Activated naive CD4-positive, alpha-beta T cell treated with anti-CD3 and anti-CD28 coated beads, Interleukin-2, amount 50 U/mL, for 24 hours (primary cell): ENCODE data around the gene ABLIM2.

Experiments
- H3K27ac Mint-ChIP-seq: one replicate; pipeline ENCODE4 v1.8.0; 2021; ENCODE audit warnings: mild to moderate bottlenecking, mixed read lengths
- H3K27me3 Mint-ChIP-seq: one replicate; pipeline ENCODE4 v1.8.0; 2021; ENCODE audit warnings: mixed read lengths
- H3K36me3 Mint-ChIP-seq: one replicate; pipeline ENCODE4 v1.8.0; 2021; ENCODE audit warnings: mixed read lengths
- H3K4me1 Mint-ChIP-seq: one replicate; pipeline ENCODE4 v1.8.0; 2021; ENCODE audit warnings: mixed read lengths
- H3K4me3 Mint-ChIP-seq: one replicate; pipeline ENCODE4 v1.8.0; 2021; ENCODE audit warnings: mild to moderate bottlenecking, mixed read lengths
- H3K9me3 Mint-ChIP-seq: one replicate; pipeline ENCODE4 v1.8.0; 2021; ENCODE audit warnings: mixed read lengths

Gene ABLIM2

GRCh38 chr4:8129785-8130184, 28.8 kb downstream of the ABLIM2 start:
- no peak overlapping the region for H3K4me3 Mint-ChIP-seq
- H3K4me1 Mint-ChIP-seq = no peaks in the 10 kb centered on the region
- H3K27me3 Mint-ChIP-seq = peaks cover 1% of the 10 kb centered on the region
- H3K9me3 Mint-ChIP-seq = no peaks in the 10 kb centered on the region
- no peak overlapping the region for H3K27ac Mint-ChIP-seq
- no peaks in the 10 kb centered on the region for H3K36me3 Mint-ChIP-seq

GRCh38 chr4:8129136-8129535, 29.5 kb downstream of the ABLIM2 start:
- Mint-ChIP-seq H3K9me3 (no peaks in the 10 kb centered on the region), H3K4me3 (no peak overlapping the region), H3K27me3 (no peaks in the 10 kb centered on the region), H3K4me1 (no peaks in the 10 kb centered on the region), H3K36me3 (no peaks in the 10 kb centered on the region), H3K27ac (no peak overlapping the region)

- no peak overlapping the region for H3K4me3 Mint-ChIP-seq
- no peak overlapping the region for H3K27ac Mint-ChIP-seq
- no peaks in the 10 kb centered on the region for H3K27me3 Mint-ChIP-seq
- no peaks in the 10 kb centered on the region for H3K9me3 Mint-ChIP-seq
- no peaks in the 10 kb centered on the region for H3K4me1 Mint-ChIP-seq
- no peaks in the 10 kb centered on the region for H3K36me3 Mint-ChIP-seq
These were observed 30.3 kb downstream of the ABLIM2 start for GRCh38 chr4:8128100-8128856.

GRCh38 chr4:8127051-8127826, 31.4 kb downstream of the ABLIM2 start:
- Mint-ChIP-seq H3K27ac (no peak overlapping the region), H3K4me1 (no peaks in the 10 kb centered on the region), H3K27me3 (no peaks in the 10 kb centered on the region), H3K9me3 (no peaks in the 10 kb centered on the region), H3K4me3 (no peak overlapping the region), H3K36me3 (no peaks in the 10 kb centered on the region)

- Mint-ChIP-seq H3K27me3 (no peaks in the 10 kb centered on the region), H3K36me3 (no peaks in the 10 kb centered on the region), H3K9me3 (no peaks in the 10 kb centered on the region), H3K27ac (no peak overlapping the region), H3K4me1 (no peaks in the 10 kb centered on the region), H3K4me3 (no peak overlapping the region)
These were observed 32.1 kb downstream of the ABLIM2 start for GRCh38 chr4:8126523-8126922.

GRCh38 chr4:8125526-8126056, 33.0 kb downstream of the ABLIM2 start:
- Mint-ChIP-seq H3K27ac (no peak overlapping the region), H3K27me3 (no peaks in the 10 kb centered on the region), H3K36me3 (no peaks in the 10 kb centered on the region), H3K4me3 (no peak overlapping the region), H3K9me3 (no peaks in the 10 kb centered on the region), H3K4me1 (no peaks in the 10 kb centered on the region)

GRCh38 chr4:8123870-8124269, 34.7 kb downstream of the ABLIM2 start:
- Mint-ChIP-seq H3K27me3 (no peaks in the 10 kb centered on the region), H3K4me3 (no peak overlapping the region), H3K27ac (no peak overlapping the region), H3K9me3 (no peaks in the 10 kb centered on the region), H3K36me3 (no peaks in the 10 kb centered on the region), H3K4me1 (no peaks in the 10 kb centered on the region)

GRCh38 chr4:8123389-8123788, 35.2 kb downstream of the ABLIM2 start:
- H3K4me3 Mint-ChIP-seq = no peak overlapping the region
- H3K27ac Mint-ChIP-seq = no peak overlapping the region
- H3K36me3 Mint-ChIP-seq = no peaks in the 10 kb centered on the region
- H3K27me3 Mint-ChIP-seq = no peaks in the 10 kb centered on the region
- H3K9me3 Mint-ChIP-seq = no peaks in the 10 kb centered on the region
- H3K4me1 Mint-ChIP-seq = no peaks in the 10 kb centered on the region

GRCh38 chr4:8122746-8123145, 35.9 kb downstream of the ABLIM2 start:
- Mint-ChIP-seq H3K27ac (no peak overlapping the region), H3K36me3 (no peaks in the 10 kb centered on the region), H3K9me3 (no peaks in the 10 kb centered on the region)

GRCh38 chr4:8121292-8122015, 37.2 kb downstream of the ABLIM2 start:
- Mint-ChIP-seq H3K4me1 (peaks cover under 1% of the 10 kb centered on the region), H3K36me3 (no peaks in the 10 kb centered on the region), H3K4me3 (no peak overlapping the region), H3K27ac (no peak overlapping the region), H3K27me3 (no peaks in the 10 kb centered on the region), H3K9me3 (no peaks in the 10 kb centered on the region)

More at GRCh38 chr4:8122746-8123145, 35.9 kb downstream of the ABLIM2 start:
- no peaks in the 10 kb centered on the region for H3K4me1 Mint-ChIP-seq
- no peak overlapping the region for H3K4me3 Mint-ChIP-seq
- no peaks in the 10 kb centered on the region for H3K27me3 Mint-ChIP-seq

GRCh38 chr4:8120501-8120900, 38.1 kb downstream of the ABLIM2 start:
- Mint-ChIP-seq H3K9me3 (no peaks in the 10 kb centered on the region), H3K4me3 (no peak overlapping the region), H3K27ac (no peak overlapping the region), H3K4me1 (peaks cover 3% of the 10 kb centered on the region), H3K36me3 (no peaks in the 10 kb centered on the region), H3K27me3 (no peaks in the 10 kb centered on the region)

- Mint-ChIP-seq H3K27ac (no peak overlapping the region), H3K36me3 (no peaks in the 10 kb centered on the region), H3K4me3 (no peak overlapping the region), H3K4me1 (peaks cover 3% of the 10 kb centered on the region), H3K27me3 (no peaks in the 10 kb centered on the region), H3K9me3 (no peaks in the 10 kb centered on the region)
These were observed 38.7 kb downstream of the ABLIM2 start for GRCh38 chr4:8119877-8120276.

GRCh38 chr4:8118531-8118930, 40.1 kb downstream of the ABLIM2 start:
- H3K4me3 Mint-ChIP-seq = no peak overlapping the region
- H3K9me3 Mint-ChIP-seq = no peaks in the 10 kb centered on the region
- no peaks in the 10 kb centered on the region for H3K27me3 Mint-ChIP-seq
- H3K4me1 Mint-ChIP-seq = peaks cover 3% of the 10 kb centered on the region
- H3K36me3 Mint-ChIP-seq = no peaks in the 10 kb centered on the region
- peak overlapping the region; percentile 38 for H3K27ac Mint-ChIP-seq

GRCh38 chr4:8118035-8118434, 40.6 kb downstream of the ABLIM2 start:
- Mint-ChIP-seq H3K4me3 (no peak overlapping the region), H3K27me3 (no peaks in the 10 kb centered on the region), H3K27ac (no peak overlapping the region), H3K9me3 (no peaks in the 10 kb centered on the region), H3K4me1 (peaks cover 3% of the 10 kb centered on the region), H3K36me3 (no peaks in the 10 kb centered on the region)

GRCh38 chr4:8117278-8117682, 41.3 kb downstream of the ABLIM2 start:
- Mint-ChIP-seq H3K9me3 (no peaks in the 10 kb centered on the region), H3K36me3 (no peaks in the 10 kb centered on the region)

GRCh38 chr4:8115916-8116315, 42.7 kb downstream of the ABLIM2 start:
- Mint-ChIP-seq H3K36me3 (no peaks in the 10 kb centered on the region), H3K9me3 (no peaks in the 10 kb centered on the region), H3K27me3 (no peaks in the 10 kb centered on the region), H3K4me3 (no peak overlapping the region), H3K27ac (no peak overlapping the region), H3K4me1 (peaks cover 3% of the 10 kb centered on the region)

More at GRCh38 chr4:8117278-8117682, 41.3 kb downstream of the ABLIM2 start:
- H3K27ac Mint-ChIP-seq = no peak overlapping the region
- peaks cover 3% of the 10 kb centered on the region for H3K4me1 Mint-ChIP-seq
- H3K4me3 Mint-ChIP-seq = no peak overlapping the region
- no peaks in the 10 kb centered on the region for H3K27me3 Mint-ChIP-seq
